ENCODE measurements around the gene CX3CR1.

DNA sequence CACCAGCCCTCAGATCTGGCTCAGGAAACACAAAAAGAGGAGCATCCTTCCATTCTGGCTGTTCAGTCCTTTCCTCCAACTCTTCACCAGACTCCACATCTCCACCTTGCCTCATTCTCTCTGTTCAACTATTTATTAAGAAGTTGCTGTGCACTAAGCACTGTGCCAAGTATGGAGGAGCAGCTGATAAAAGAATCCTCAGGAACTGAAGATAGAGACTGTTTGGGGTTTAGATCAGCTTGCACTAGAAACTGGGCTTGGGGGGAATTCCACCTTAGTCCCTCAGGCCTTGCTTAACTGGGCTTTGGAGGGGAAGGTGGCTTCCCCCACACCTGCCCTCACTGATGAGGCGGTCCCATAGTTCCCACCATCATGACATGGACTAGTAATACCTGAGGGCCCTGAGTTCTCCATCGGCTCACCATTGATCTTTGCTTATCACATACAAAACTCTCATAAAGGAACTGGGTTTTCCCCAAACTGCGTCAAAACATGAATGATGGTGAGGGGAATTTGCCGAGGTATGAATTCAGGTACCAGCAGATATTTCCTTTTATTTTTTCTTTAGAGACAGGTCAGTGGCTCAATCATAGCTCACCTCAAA, 48.0 kb upstream of the CX3CR1 start:
- TF ChIP-seq EZH2 (IDR thresholded peaks at IDR 0.05; ENCODE audit: insufficient read depth, low read length) = no peak
- TF ChIP-seq, protein P1, sequence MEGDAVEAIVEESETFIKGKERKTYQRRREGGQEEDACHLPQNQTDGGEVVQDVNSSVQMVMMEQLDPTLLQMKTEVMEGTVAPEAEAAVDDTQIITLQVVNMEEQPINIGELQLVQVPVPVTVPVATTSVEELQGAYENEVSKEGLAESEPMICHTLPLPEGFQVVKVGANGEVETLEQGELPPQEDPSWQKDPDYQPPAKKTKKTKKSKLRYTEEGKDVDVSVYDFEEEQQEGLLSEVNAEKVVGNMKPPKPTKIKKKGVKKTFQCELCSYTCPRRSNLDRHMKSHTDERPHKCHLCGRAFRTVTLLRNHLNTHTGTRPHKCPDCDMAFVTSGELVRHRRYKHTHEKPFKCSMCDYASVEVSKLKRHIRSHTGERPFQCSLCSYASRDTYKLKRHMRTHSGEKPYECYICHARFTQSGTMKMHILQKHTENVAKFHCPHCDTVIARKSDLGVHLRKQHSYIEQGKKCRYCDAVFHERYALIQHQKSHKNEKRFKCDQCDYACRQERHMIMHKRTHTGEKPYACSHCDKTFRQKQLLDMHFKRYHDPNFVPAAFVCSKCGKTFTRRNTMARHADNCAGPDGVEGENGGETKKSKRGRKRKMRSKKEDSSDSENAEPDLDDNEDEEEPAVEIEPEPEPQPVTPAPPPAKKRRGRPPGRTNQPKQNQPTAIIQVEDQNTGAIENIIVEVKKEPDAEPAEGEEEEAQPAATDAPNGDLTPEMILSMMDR (IDR thresholded peaks at IDR 0.05; ENCODE audit: insufficient read depth, low read depth, low read length) = no peak

All from astrocyte (in vitro differentiated cells and primary cell).